ENCODE measurements around the gene TCF7L2.

The TCF7L2 gene

DNA sequence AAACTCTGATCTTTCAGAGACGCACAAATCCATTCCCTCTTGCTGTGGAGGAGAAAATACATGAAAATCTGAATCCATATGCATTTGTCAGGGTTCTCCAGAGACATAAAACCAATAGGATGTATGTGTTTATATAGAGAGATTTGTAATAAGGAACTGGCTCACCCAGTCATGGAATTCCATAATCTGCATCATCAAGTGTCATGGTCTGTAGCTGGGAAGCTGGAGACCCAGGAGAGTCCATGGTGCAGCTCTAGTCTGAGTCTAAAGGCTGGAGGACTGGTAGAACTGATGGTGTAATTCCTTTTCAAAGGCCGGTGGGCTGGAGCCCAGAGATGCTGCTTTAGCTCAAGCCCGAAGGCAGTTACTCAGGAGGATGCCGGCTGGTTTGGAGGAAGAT is 134.0 kb downstream of the TCF7L2 start:
- peaks cover 2% of the 10 kb centered on the region for H3K27me3 Mint-ChIP-seq (ENCODE audit: low read depth)
- DNase-seq (ENCODE audit: low spot score): no peak
- no peaks in the 10 kb centered on the region for H3K4me1 Mint-ChIP-seq (ENCODE audit: low read depth)
- no peaks in the 10 kb centered on the region for H3K9me3 Mint-ChIP-seq
- H3K27ac Mint-ChIP-seq: no peak overlapping the region
- no peaks in the 10 kb centered on the region for H3K36me3 Mint-ChIP-seq (ENCODE audit: low read depth)
- no peak overlapping the region for H3K4me3 Mint-ChIP-seq

DNA sequence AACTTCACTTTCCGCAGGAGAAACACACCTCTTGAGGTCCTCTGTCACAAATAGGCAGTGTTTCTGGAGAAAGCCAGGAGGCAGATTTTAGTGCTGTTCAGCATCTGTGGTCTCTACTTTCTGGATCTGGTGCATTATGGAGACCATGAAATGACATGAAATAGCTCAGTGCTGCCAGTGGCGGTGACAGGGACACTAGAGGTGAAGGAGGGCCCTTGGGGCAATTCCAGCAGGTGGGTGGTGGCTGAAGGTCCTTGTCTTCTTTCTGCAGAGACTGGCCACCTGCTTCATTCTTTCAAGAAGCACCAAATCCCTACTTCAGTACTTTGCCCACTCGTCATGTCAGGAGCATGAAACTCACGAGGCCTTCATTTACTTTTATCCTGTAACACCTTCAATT is 135.7 kb downstream of the TCF7L2 start:
- Mint-ChIP-seq H3K27ac (no peak overlapping the region), H3K4me3 (no peak overlapping the region), H3K4me1 (ENCODE audit: low read depth) (no peaks in the 10 kb centered on the region), H3K27me3 (ENCODE audit: low read depth) (peaks cover 2% of the 10 kb centered on the region), H3K36me3 (ENCODE audit: low read depth) (no peaks in the 10 kb centered on the region), H3K9me3 (no peaks in the 10 kb centered on the region)
- no peak for DNase-seq (ENCODE audit: low spot score)

DNA sequence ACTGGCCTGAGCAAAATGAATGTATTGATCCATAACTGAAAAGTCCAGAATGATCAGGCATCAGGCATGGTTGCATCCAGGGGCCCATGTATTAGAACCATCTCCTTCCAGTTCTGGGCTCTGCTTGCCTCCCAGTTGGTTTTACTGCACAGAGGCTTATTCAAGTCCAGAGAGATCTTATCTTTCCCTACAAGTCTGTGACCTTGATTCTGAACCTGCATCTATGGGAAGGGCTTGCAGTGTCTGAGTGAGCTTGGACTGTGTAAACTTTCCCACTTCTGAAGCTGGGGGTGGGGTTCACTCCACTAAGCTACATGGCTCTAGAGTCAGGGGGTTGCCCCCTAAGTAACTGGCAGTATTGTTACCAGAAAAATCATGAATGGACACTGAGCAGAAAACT is 136.2 kb downstream of the TCF7L2 start:
- Mint-ChIP-seq H3K27ac (no peak overlapping the region), H3K27me3 (ENCODE audit: low read depth) (peaks cover 2% of the 10 kb centered on the region), H3K4me1 (ENCODE audit: low read depth) (no peaks in the 10 kb centered on the region), H3K9me3 (no peaks in the 10 kb centered on the region), H3K4me3 (no peak overlapping the region), H3K36me3 (ENCODE audit: low read depth) (no peaks in the 10 kb centered on the region)
- DNase-seq (ENCODE audit: low spot score): no peak

GRCh38 chr10:113087165-113088029 is 137.3 kb downstream of the TCF7L2 start:
- no peak for DNase-seq (ENCODE audit: low spot score)
- no peak overlapping the region for H3K4me3 Mint-ChIP-seq
- no peaks in the 10 kb centered on the region for H3K9me3 Mint-ChIP-seq
- no peak overlapping the region for H3K27ac Mint-ChIP-seq
- H3K27me3 Mint-ChIP-seq (ENCODE audit: low read depth): peaks cover 2% of the 10 kb centered on the region
- no peaks in the 10 kb centered on the region for H3K4me1 Mint-ChIP-seq (ENCODE audit: low read depth)
- no peaks in the 10 kb centered on the region for H3K36me3 Mint-ChIP-seq (ENCODE audit: low read depth)

- no peak overlapping the region for H3K27ac Mint-ChIP-seq
- peaks cover 2% of the 10 kb centered on the region for H3K27me3 Mint-ChIP-seq (ENCODE audit: low read depth)
- no peaks in the 10 kb centered on the region for H3K36me3 Mint-ChIP-seq (ENCODE audit: low read depth)
- H3K4me3 Mint-ChIP-seq: no peak overlapping the region
- no peaks in the 10 kb centered on the region for H3K4me1 Mint-ChIP-seq (ENCODE audit: low read depth)
- peaks cover 3% of the 10 kb centered on the region for H3K9me3 Mint-ChIP-seq
- no peak for DNase-seq (ENCODE audit: low spot score)
These were observed 138.1 kb downstream of the TCF7L2 start for GRCh38 chr10:113088194-113088593.

GRCh38 chr10:113089551-113089950 is 139.5 kb downstream of the TCF7L2 start:
- DNase-seq (ENCODE audit: low spot score): no peak

GRCh38 chr10:113091920-113092319 is 141.9 kb downstream of the TCF7L2 start:
- H3K27me3 Mint-ChIP-seq (ENCODE audit: low read depth): peaks cover 11% of the 10 kb centered on the region
- H3K4me3 Mint-ChIP-seq: no peak overlapping the region
- H3K4me1 Mint-ChIP-seq (ENCODE audit: low read depth): peaks cover 12% of the 10 kb centered on the region
- no peak for DNase-seq (ENCODE audit: low spot score)
- H3K9me3 Mint-ChIP-seq: peaks cover 12% of the 10 kb centered on the region
- H3K27ac Mint-ChIP-seq: no peak overlapping the region
- H3K36me3 Mint-ChIP-seq (ENCODE audit: low read depth): no peaks in the 10 kb centered on the region

More at GRCh38 chr10:113089551-113089950, 139.5 kb downstream of the TCF7L2 start:
- H3K4me3 Mint-ChIP-seq: no peak overlapping the region
- no peaks in the 10 kb centered on the region for H3K36me3 Mint-ChIP-seq (ENCODE audit: low read depth)
- H3K27ac Mint-ChIP-seq: no peak overlapping the region
- H3K9me3 Mint-ChIP-seq: peaks cover 12% of the 10 kb centered on the region
- peaks cover 12% of the 10 kb centered on the region for H3K4me1 Mint-ChIP-seq (ENCODE audit: low read depth)
- H3K27me3 Mint-ChIP-seq (ENCODE audit: low read depth): peaks cover 5% of the 10 kb centered on the region

DNA sequence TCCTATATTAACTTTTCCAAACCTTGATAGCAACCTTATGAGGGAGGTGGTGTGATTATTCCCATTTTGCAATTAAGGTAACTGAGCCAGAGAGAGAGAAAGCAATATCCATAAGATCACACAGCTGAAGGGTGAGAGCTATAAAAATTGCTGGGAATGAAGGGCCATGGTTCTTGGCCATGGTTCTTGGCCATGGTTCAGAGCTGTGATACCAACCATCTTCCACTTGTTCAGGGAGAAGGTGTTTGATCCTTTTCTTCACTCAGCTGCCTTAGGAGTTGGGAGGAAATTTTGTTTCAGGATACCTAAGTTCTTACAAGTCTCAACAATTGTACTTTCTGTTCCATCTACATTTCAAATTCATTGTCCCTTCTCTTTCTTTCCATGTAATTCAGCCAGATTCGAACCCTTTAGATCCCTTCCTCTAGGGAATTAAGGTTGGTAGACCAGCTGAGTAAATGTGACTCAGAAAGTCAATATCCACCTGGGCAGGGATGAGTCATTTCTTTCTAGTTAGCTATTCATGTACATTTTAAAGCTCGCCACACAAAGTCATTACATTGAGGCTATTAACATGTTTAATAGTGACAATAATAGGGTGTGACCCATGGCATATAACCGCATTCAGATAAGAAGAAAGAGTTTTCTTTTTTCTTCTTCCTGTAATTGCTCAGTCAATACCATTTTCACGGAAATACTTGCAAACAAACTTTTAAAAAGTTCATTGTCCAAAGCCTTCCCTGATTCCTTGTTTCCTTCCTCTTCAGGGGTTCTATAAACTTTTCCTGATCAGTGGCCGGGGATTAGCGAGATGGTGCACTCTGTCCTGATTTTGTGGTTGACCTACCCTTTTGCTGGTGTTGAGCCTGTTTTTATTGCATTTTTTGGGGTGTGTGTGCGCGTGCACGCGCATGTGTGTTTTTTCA is 143.4 kb downstream of the TCF7L2 start:
- Mint-ChIP-seq H3K36me3 (ENCODE audit: low read depth) (no peaks in the 10 kb centered on the region), H3K4me3 (peak overlapping the region; percentile 20), H3K27me3 (ENCODE audit: low read depth) (peaks cover 11% of the 10 kb centered on the region), H3K27ac (no peak overlapping the region), H3K9me3 (peaks cover 12% of the 10 kb centered on the region), H3K4me1 (ENCODE audit: low read depth) (peaks cover 12% of the 10 kb centered on the region)
- DNase-seq (ENCODE audit: low spot score): no peak

DNA sequence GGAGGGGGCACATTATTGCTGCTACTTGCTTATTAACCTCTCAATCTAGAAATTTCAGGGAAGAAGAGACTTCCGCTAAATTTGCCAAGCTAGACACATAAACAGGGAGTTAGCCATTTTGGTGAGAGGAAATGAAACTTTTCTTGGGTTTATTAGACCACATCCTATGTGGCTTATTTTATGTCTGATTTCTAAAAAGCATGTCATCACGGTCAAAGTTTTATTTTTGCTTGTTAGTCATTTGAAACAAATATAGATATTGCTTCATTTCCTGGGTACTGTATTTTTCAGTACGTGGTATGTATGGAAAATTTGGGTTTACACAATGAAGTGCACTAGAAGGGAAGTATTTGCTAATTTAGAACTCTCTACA is 144.1 kb downstream of the TCF7L2 start:
- peaks cover 12% of the 10 kb centered on the region for H3K9me3 Mint-ChIP-seq
- H3K4me1 Mint-ChIP-seq (ENCODE audit: low read depth): peaks cover 12% of the 10 kb centered on the region
- H3K27me3 Mint-ChIP-seq (ENCODE audit: low read depth): peaks cover 11% of the 10 kb centered on the region
- no peak overlapping the region for H3K27ac Mint-ChIP-seq
- peak overlapping the region; percentile 20 for H3K4me3 Mint-ChIP-seq
- no peak for DNase-seq (ENCODE audit: low spot score)
- H3K36me3 Mint-ChIP-seq (ENCODE audit: low read depth): no peaks in the 10 kb centered on the region

- Mint-ChIP-seq H3K9me3 (peaks cover 12% of the 10 kb centered on the region), H3K4me3 (no peak overlapping the region), H3K27ac (no peak overlapping the region), H3K4me1 (ENCODE audit: low read depth) (peaks cover 12% of the 10 kb centered on the region), H3K36me3 (ENCODE audit: low read depth) (no peaks in the 10 kb centered on the region), H3K27me3 (ENCODE audit: low read depth) (peaks cover 11% of the 10 kb centered on the region)
- DNase-seq (ENCODE audit: low spot score): no peak
These were observed 145.5 kb downstream of the TCF7L2 start for GRCh38 chr10:113095419-113096127.

- H3K4me3 Mint-ChIP-seq: no peak overlapping the region
- no peaks in the 10 kb centered on the region for H3K36me3 Mint-ChIP-seq (ENCODE audit: low read depth)
- H3K27ac Mint-ChIP-seq: no peak overlapping the region
- H3K27me3 Mint-ChIP-seq (ENCODE audit: low read depth): peaks cover 11% of the 10 kb centered on the region
- no peak for DNase-seq (ENCODE audit: low spot score)
- H3K9me3 Mint-ChIP-seq: peaks cover 12% of the 10 kb centered on the region
- H3K4me1 Mint-ChIP-seq (ENCODE audit: low read depth): peaks cover 12% of the 10 kb centered on the region
These were observed 146.3 kb downstream of the TCF7L2 start for GRCh38 chr10:113096128-113096996.

GRCh38 chr10:113097036-113097435 is 147.0 kb downstream of the TCF7L2 start:
- Mint-ChIP-seq H3K27me3 (ENCODE audit: low read depth) (peaks cover 11% of the 10 kb centered on the region), H3K9me3 (peaks cover 12% of the 10 kb centered on the region), H3K4me3 (no peak overlapping the region), H3K27ac (no peak overlapping the region), H3K4me1 (ENCODE audit: low read depth) (peaks cover 12% of the 10 kb centered on the region), H3K36me3 (ENCODE audit: low read depth) (no peaks in the 10 kb centered on the region)
- no peak for DNase-seq (ENCODE audit: low spot score)

Data from T-helper 2 cell treated with Interferon-gamma antibody and Interleukin-4, amounts not matched to agents 5 μg/mL and 100 μg/mL, for 36 hours (primary cell).